Neural cell (in vitro differentiated cells): ENCODE measurements around the gene CCT5. TPM values are rescaled to one million over a fixed set of nuclear protein-coding genes. Genes with fewer than 3 reads are reported as not detected.

Experiments
- H2AFZ ChIP-seq: fragments of 200-600, 300-800 bp; sonication (generic), shearing (Covaris generic); 2 replicates; pipeline ENCODE4 v1.6.0; 2014; ENCODE audit warnings: low read depth, mild to moderate bottlenecking, antibody characterized with exemption, low read length, moderate library complexity
- H3F3A ChIP-seq: fragments of 200-600 bp; shearing (Covaris generic); 2 replicates; pipeline ENCODE4 v1.6.1; 2016; ENCODE audit warnings: mild to moderate bottlenecking, moderate library complexity, mixed read lengths, antibody characterized with exemption, low read length; ENCODE audit not compliant: insufficient read depth, poor library complexity, severe bottlenecking
- H3K27ac ChIP-seq: fragments of 200-600, 300-800 bp; sonication (generic), shearing (Covaris generic); 2 replicates; pipeline ENCODE4 v1.5.1; 2014; ENCODE audit warnings: mild to moderate bottlenecking, low read length, moderate library complexity
- H3K27me3 ChIP-seq: fragments of 300-800, 200-600 bp; sonication (generic), shearing (Covaris generic); 2 replicates; pipeline ENCODE4 v1.6.0; 2014; ENCODE audit warnings: mild to moderate bottlenecking, low read depth, low read length, moderate library complexity; ENCODE audit not compliant: insufficient read depth
- H3K36me3 ChIP-seq: fragments of 300-800, 200-600 bp; sonication (generic), shearing (Covaris generic); 2 replicates; pipeline ENCODE4 v1.5.1; 2014; ENCODE audit warnings: mild to moderate bottlenecking, antibody characterized with exemption, low read length, moderate library complexity; ENCODE audit not compliant: insufficient read depth
- H3K4me2 ChIP-seq: fragments of 300-800, 200-600 bp; sonication (generic), shearing (Covaris generic); 2 replicates; pipeline ENCODE4 v1.6.0; 2014; ENCODE audit warnings: mild to moderate bottlenecking, low read length
- H3K4me3 ChIP-seq: fragments of 300-800, 200-600 bp; sonication (generic), shearing (Covaris generic); 2 replicates; pipeline ENCODE4 v1.5.1; 2014; ENCODE audit warnings: mild to moderate bottlenecking, low read length, moderate library complexity
- H3K79me2 ChIP-seq: fragments of 200-600 bp; shearing (Covaris generic); replicated peaks from 2 replicates; pipeline ENCODE4 v1.6.0; 2014; ENCODE audit warnings: mild to moderate bottlenecking, low read length, moderate library complexity; ENCODE audit not compliant: insufficient read depth
- H3K9ac ChIP-seq: fragments of 300-800, 200-600 bp; sonication (generic), shearing (Covaris generic); 2 replicates; pipeline ENCODE4 v1.6.1; 2016; ENCODE audit warnings: mild to moderate bottlenecking, low read length, mixed read lengths
- H3K9me2 ChIP-seq: fragments of 200-600 bp; shearing (Covaris generic); 2 replicates; pipeline ENCODE4 v1.6.1; 2016; ENCODE audit warnings: mild to moderate bottlenecking, low read length, mixed read lengths; ENCODE audit not compliant: insufficient read depth
- H3K9me3 ChIP-seq: fragments of 200-600, 300-800 bp; sonication (generic), shearing (Covaris generic); 2 replicates; pipeline ENCODE4 v1.6.1; 2016; ENCODE audit warnings: mild to moderate bottlenecking, mixed run types, low read length, moderate library complexity, mixed read lengths
- H4K20me1 ChIP-seq: fragments of 200-600 bp; shearing (Covaris generic); 2 replicates; pipeline ENCODE4 v1.6.1; 2016; ENCODE audit warnings: mild to moderate bottlenecking, mixed run types; ENCODE audit not compliant: insufficient read depth
- CTCF ChIP-seq: fragments of 450-650 bp; IDR thresholded peaks from 2 replicates; pipeline ENCODE4 v1.5.1; 2014; ENCODE audit warnings: antibody characterized with exemption, mild to moderate bottlenecking, moderate library complexity; ENCODE audit not compliant: poor library complexity, severe bottlenecking
- EP300 ChIP-seq: fragments of 450-650 bp; conservative IDR thresholded peaks from 2 replicates; pipeline ENCODE4 v1.6.1; 2014; ENCODE audit warnings: antibody characterized with exemption, mild to moderate bottlenecking, moderate library complexity; ENCODE audit not compliant: poor library complexity, severe bottlenecking
- EZH2 ChIP-seq: fragments of 200-600, 300-800 bp; shearing (Covaris generic), sonication (generic); IDR thresholded peaks from 2 replicates; pipeline ENCODE4 v1.6.1; 2014; ENCODE audit warnings: antibody characterized with exemption, low read length, borderline replicate concordance, mild to moderate bottlenecking; ENCODE audit not compliant: insufficient read depth, poor library complexity, severe bottlenecking
- MXI1 ChIP-seq: fragments of 450-650 bp; conservative IDR thresholded peaks from 2 replicates; pipeline ENCODE4 v1.6.1; 2014; ENCODE audit warnings: antibody characterized with exemption, mild to moderate bottlenecking; ENCODE audit not compliant: poor library complexity, severe bottlenecking
- POLR2AphosphoS5 ChIP-seq: IDR thresholded peaks from 2 replicates; pipeline ENCODE4 v1.6.1; 2012
- RAD21 ChIP-seq: fragments of 450-650 bp; conservative IDR thresholded peaks from 2 replicates; pipeline ENCODE4 v1.6.1; 2014; ENCODE audit warnings: antibody characterized with exemption, mild to moderate bottlenecking, moderate library complexity
- REST ChIP-seq: IDR thresholded peaks from 2 replicates; pipeline ENCODE4 v1.6.1; 2012; ENCODE audit warnings: borderline replicate concordance
- SMC3 ChIP-seq: fragments of 450-650 bp; conservative IDR thresholded peaks from 2 replicates; pipeline ENCODE4 v1.6.1; 2014; ENCODE audit warnings: antibody characterized with exemption, mild to moderate bottlenecking, moderate library complexity; ENCODE audit not compliant: poor library complexity
- TAF1 ChIP-seq: IDR thresholded peaks from 2 replicates; pipeline ENCODE4 v1.6.1; 2012; ENCODE audit warnings: low read depth
- polyA plus RNA-seq: library from polyadenylated mRNA; depleted of rRNA; stranded (reverse); fragments of >200 nt; gene quantifications from 2 replicates; pipeline ENCODE4 v1.2.3, GENCODE V29; 2014

The CCT5 gene
- polyA plus RNA-seq, 1 donor from 2014 or later, result 455 TPM

GRCh38 chr5:10303201-10303600, 53.1 kb downstream of the CCT5 start:
- Histone ChIP-seq H3K27ac (no peak overlapping the region), H4K20me1 (no peaks in the 10 kb centered on the region), H3K27me3 (peaks cover 6% of the 10 kb centered on the region), H3K9me2 (no peaks in the 10 kb centered on the region), H3K9ac (no peak overlapping the region), H3F3A (no peaks in the 10 kb centered on the region), H3K36me3 (no peaks in the 10 kb centered on the region), H3K4me2 (no peak overlapping the region), H3K4me3 (no peak overlapping the region), H2AFZ (no peak overlapping the region), H3K79me2 (no peaks in the 10 kb centered on the region), H3K9me3 (no peaks in the 10 kb centered on the region)
- TF ChIP-seq REST (no peak), MXI1 (no peak)

DNA sequence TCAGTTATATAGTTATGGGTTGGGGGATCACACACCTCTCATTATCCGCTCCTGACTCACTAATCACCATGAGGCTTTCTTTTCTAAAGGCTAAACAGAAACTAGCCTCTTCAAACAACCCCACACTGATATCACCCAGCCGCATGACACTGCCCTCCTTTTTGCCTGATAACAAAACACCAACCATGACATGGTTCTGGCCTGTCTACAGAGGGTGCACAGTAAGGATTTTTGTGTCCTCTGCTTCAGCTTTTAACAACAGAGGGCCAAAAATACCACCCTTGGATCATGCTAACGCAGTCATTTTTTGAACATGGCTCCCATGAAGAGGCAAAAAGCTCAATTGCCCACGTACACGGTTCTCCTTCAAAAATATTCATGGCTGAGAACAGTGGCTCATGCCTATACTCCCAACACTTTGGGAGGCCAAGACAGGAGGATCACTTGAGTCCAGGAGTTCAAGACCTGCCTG, 53.7 kb downstream of the CCT5 start:
- Histone ChIP-seq H3K4me2 (no peak overlapping the region), H3K4me3 (no peak overlapping the region), H3K36me3 (no peaks in the 10 kb centered on the region), H3F3A (no peaks in the 10 kb centered on the region), H2AFZ (no peak overlapping the region), H3K27ac (no peak overlapping the region), H3K9me2 (no peaks in the 10 kb centered on the region), H4K20me1 (no peaks in the 10 kb centered on the region), H3K79me2 (no peaks in the 10 kb centered on the region), H3K9ac (no peak overlapping the region), H3K27me3 (peaks cover 6% of the 10 kb centered on the region), H3K9me3 (no peaks in the 10 kb centered on the region)
- TF ChIP-seq REST (no peak), POLR2AphosphoS5 (no peak), SMC3 (no peak), CTCF (no peak), TAF1 (no peak), EP300 (no peak), RAD21 (no peak), MXI1 (no peak), EZH2 (no peak)
